Activated naive CD8-positive, alpha-beta T cell treated with anti-CD3 and anti-CD28 coated beads, Interleukin-2, amount 50 U/mL, for 24 hours (primary cell): ENCODE results near the gene ITSN2.

Experiments
- ATAC-seq: fragments of 150-1000 bp; cut with Tn5 transposase; one replicate; pipeline ENCODE4 v1.10.0; 2021
- DNase-seq: peaks from one replicate; pipeline ENCODE4 v3.0.0; 2021
- H3K27ac Mint-ChIP-seq: one replicate; pipeline ENCODE4 v1.8.0; 2021; ENCODE audit warnings: mild to moderate bottlenecking, mixed read lengths
- H3K27me3 Mint-ChIP-seq: one replicate; pipeline ENCODE4 v1.8.0; 2021; ENCODE audit warnings: mixed read lengths
- H3K36me3 Mint-ChIP-seq: one replicate; pipeline ENCODE4 v1.8.0; 2021; ENCODE audit warnings: low read depth, mixed read lengths
- H3K4me1 Mint-ChIP-seq: one replicate; pipeline ENCODE4 v1.8.0; 2021; ENCODE audit warnings: mixed read lengths
- H3K4me3 Mint-ChIP-seq: one replicate; pipeline ENCODE4 v1.8.0; 2021; ENCODE audit warnings: mild to moderate bottlenecking, moderate library complexity, mixed read lengths
- H3K9me3 Mint-ChIP-seq: one replicate; pipeline ENCODE4 v1.8.0; 2021; ENCODE audit warnings: mixed read lengths

ITSN2 gene

GRCh38 chr2:24332791-24333540 lies 27.4 kb downstream of the ITSN2 start:
- ATAC-seq = no peak
- H3K27me3 Mint-ChIP-seq = no peaks in the 10 kb centered on the region

GRCh38 chr2:24330161-24330560 lies 30.2 kb downstream of the ITSN2 start:
- Mint-ChIP-seq H3K36me3 (no peaks in the 10 kb centered on the region), H3K27me3 (no peaks in the 10 kb centered on the region), H3K27ac (peak overlapping the region; percentile 73), H3K4me1 (peaks cover 46% of the 10 kb centered on the region), H3K4me3 (no peak overlapping the region), H3K9me3 (no peaks in the 10 kb centered on the region)
- DNase-seq (no peak), ATAC-seq (no peak)

More at GRCh38 chr2:24332791-24333540, 27.4 kb downstream of the ITSN2 start:
- H3K27ac Mint-ChIP-seq = peak overlapping the region; percentile 41
- H3K36me3 Mint-ChIP-seq = peaks cover 5% of the 10 kb centered on the region
- H3K4me3 Mint-ChIP-seq = no peak overlapping the region
- no peak for DNase-seq
- peaks cover 3% of the 10 kb centered on the region for H3K9me3 Mint-ChIP-seq
- H3K4me1 Mint-ChIP-seq = peaks cover 60% of the 10 kb centered on the region

GRCh38 chr2:24329700-24330099 lies 30.6 kb downstream of the ITSN2 start:
- Mint-ChIP-seq H3K27me3 (no peaks in the 10 kb centered on the region), H3K9me3 (no peaks in the 10 kb centered on the region), H3K27ac (peak overlapping the region; percentile 73), H3K36me3 (peaks cover 1% of the 10 kb centered on the region), H3K4me3 (no peak overlapping the region), H3K4me1 (peaks cover 46% of the 10 kb centered on the region)
- ATAC-seq = no peak
- DNase-seq = no peak

- DNase-seq (no peak), ATAC-seq (no peak)
- Mint-ChIP-seq H3K27ac (no peak overlapping the region), H3K9me3 (no peaks in the 10 kb centered on the region), H3K4me1 (peaks cover 31% of the 10 kb centered on the region), H3K27me3 (no peaks in the 10 kb centered on the region), H3K36me3 (peaks cover 6% of the 10 kb centered on the region), H3K4me3 (no peak overlapping the region)
Measured at GRCh38 chr2:24328010-24328409, 32.3 kb downstream of the ITSN2 start.

GRCh38 chr2:24317491-24317920 lies 42.8 kb downstream of the ITSN2 start:
- Mint-ChIP-seq H3K9me3 (no peaks in the 10 kb centered on the region), H3K27me3 (no peaks in the 10 kb centered on the region), H3K4me3 (no peak overlapping the region), H3K36me3 (peaks cover 2% of the 10 kb centered on the region), H3K4me1 (peaks cover 38% of the 10 kb centered on the region), H3K27ac (no peak overlapping the region)
- ATAC-seq (peak; percentile 14), DNase-seq (no peak)

- peaks cover 4% of the 10 kb centered on the region for H3K36me3 Mint-ChIP-seq
- no peaks in the 10 kb centered on the region for H3K9me3 Mint-ChIP-seq
- H3K27me3 Mint-ChIP-seq = no peaks in the 10 kb centered on the region
- H3K27ac Mint-ChIP-seq = peak overlapping the region; percentile 29
- ATAC-seq (peak; percentile 72), DNase-seq (no peak)
- H3K4me3 Mint-ChIP-seq = no peak overlapping the region
- peaks cover 36% of the 10 kb centered on the region for H3K4me1 Mint-ChIP-seq
Measured at GRCh38 chr2:24315669-24316068, 44.7 kb downstream of the ITSN2 start.

- Mint-ChIP-seq H3K27me3 (no peaks in the 10 kb centered on the region), H3K36me3 (peaks cover 11% of the 10 kb centered on the region), H3K27ac (peak overlapping the region; percentile 9), H3K4me3 (no peak overlapping the region), H3K4me1 (peaks cover 36% of the 10 kb centered on the region), H3K9me3 (no peaks in the 10 kb centered on the region)
- no peak for DNase-seq
- ATAC-seq = peak; percentile 22
Measured at GRCh38 chr2:24313744-24314632, 46.3 kb downstream of the ITSN2 start.

- Mint-ChIP-seq H3K27ac (no peak overlapping the region), H3K36me3 (peaks cover 21% of the 10 kb centered on the region), H3K4me3 (no peak overlapping the region), H3K9me3 (no peaks in the 10 kb centered on the region), H3K4me1 (no peaks in the 10 kb centered on the region), H3K27me3 (no peaks in the 10 kb centered on the region)
- ATAC-seq = no peak
- DNase-seq = no peak
Measured at GRCh38 chr2:24307961-24308360, 52.4 kb downstream of the ITSN2 start.

- Mint-ChIP-seq H3K4me3 (no peak overlapping the region), H3K27ac (no peak overlapping the region), H3K27me3 (no peaks in the 10 kb centered on the region), H3K9me3 (no peaks in the 10 kb centered on the region), H3K36me3 (peaks cover 34% of the 10 kb centered on the region), H3K4me1 (no peaks in the 10 kb centered on the region)
- ATAC-seq (no peak), DNase-seq (no peak)
Measured at GRCh38 chr2:24304631-24305030, 55.7 kb downstream of the ITSN2 start.

- Mint-ChIP-seq H3K27ac (no peak overlapping the region), H3K4me1 (no peaks in the 10 kb centered on the region), H3K27me3 (no peaks in the 10 kb centered on the region), H3K9me3 (no peaks in the 10 kb centered on the region), H3K4me3 (no peak overlapping the region), H3K36me3 (peaks cover 36% of the 10 kb centered on the region)
- ATAC-seq (no peak), DNase-seq (no peak)
Measured at GRCh38 chr2:24304098-24304497, 56.2 kb downstream of the ITSN2 start.

- H3K27ac Mint-ChIP-seq = no peak overlapping the region
- no peak for DNase-seq
- ATAC-seq = no peak
- no peaks in the 10 kb centered on the region for H3K9me3 Mint-ChIP-seq
- no peak overlapping the region for H3K4me3 Mint-ChIP-seq
- H3K4me1 Mint-ChIP-seq = no peaks in the 10 kb centered on the region
- H3K27me3 Mint-ChIP-seq = no peaks in the 10 kb centered on the region
- H3K36me3 Mint-ChIP-seq = peaks cover 47% of the 10 kb centered on the region
Measured at GRCh38 chr2:24301599-24301998, 58.7 kb downstream of the ITSN2 start.

GRCh38 chr2:24297663-24298062 lies 62.7 kb downstream of the ITSN2 start:
- DNase-seq (no peak), ATAC-seq (no peak)
- Mint-ChIP-seq H3K36me3 (peaks cover 55% of the 10 kb centered on the region), H3K27ac (no peak overlapping the region), H3K4me1 (no peaks in the 10 kb centered on the region), H3K4me3 (no peak overlapping the region), H3K9me3 (no peaks in the 10 kb centered on the region), H3K27me3 (no peaks in the 10 kb centered on the region)

- peak overlapping the region; percentile 20 for H3K27ac Mint-ChIP-seq
- H3K4me1 Mint-ChIP-seq = peaks cover 12% of the 10 kb centered on the region
- no peaks in the 10 kb centered on the region for H3K9me3 Mint-ChIP-seq
- no peaks in the 10 kb centered on the region for H3K27me3 Mint-ChIP-seq
- H3K4me3 Mint-ChIP-seq = no peak overlapping the region
- DNase-seq (no peak), ATAC-seq (peak; percentile 77)
- peaks cover 13% of the 10 kb centered on the region for H3K36me3 Mint-ChIP-seq
Measured at GRCh38 chr2:24287171-24287570, 73.2 kb downstream of the ITSN2 start.

- Mint-ChIP-seq H3K27ac (no peak overlapping the region), H3K27me3 (no peaks in the 10 kb centered on the region), H3K4me1 (peaks cover 12% of the 10 kb centered on the region), H3K4me3 (no peak overlapping the region), H3K9me3 (no peaks in the 10 kb centered on the region), H3K36me3 (peaks cover 12% of the 10 kb centered on the region)
- ATAC-seq (no peak), DNase-seq (no peak)
Measured at GRCh38 chr2:24285484-24286152, 74.7 kb downstream of the ITSN2 start.
